ENCODE data around the gene SYP.

SYP gene

DNA sequence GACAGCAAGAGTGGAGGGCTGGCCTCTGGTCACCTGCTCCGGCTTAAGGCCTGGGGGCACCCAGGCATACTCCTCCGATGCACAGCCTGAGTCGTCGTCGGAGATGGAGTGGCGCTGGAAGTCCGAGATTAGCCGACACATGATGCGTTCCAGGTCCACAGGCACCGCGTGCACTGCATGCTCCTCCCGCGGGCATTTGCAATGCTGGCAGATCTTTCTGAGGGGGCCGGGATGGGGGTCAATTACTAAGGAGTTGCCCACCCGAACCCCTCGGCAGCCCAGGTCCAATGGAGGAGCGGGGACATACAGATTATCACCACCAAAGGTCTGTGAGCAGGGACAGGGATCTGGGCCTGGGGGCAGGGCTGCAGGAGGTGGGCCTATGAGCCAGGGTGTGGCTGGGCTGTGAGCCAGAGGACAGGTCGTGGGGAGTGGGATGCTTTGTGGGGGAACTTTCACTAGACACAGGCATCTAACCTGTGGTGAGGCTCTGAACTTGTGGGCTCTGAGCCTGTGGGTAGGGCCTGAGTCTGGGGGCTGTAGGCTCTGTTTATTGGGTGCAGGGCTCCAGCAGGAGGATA is 16.2 kb downstream of the SYP start:
- DNase-seq (ENCODE audit: low read depth) = no peak
- no peak overlapping the region; the same call in 1 of the 2 replicates for H3K4me3 ChIP-seq (ENCODE audit: control insufficient read depth, low read depth, low read length)
- TF ChIP-seq, protein P1, sequence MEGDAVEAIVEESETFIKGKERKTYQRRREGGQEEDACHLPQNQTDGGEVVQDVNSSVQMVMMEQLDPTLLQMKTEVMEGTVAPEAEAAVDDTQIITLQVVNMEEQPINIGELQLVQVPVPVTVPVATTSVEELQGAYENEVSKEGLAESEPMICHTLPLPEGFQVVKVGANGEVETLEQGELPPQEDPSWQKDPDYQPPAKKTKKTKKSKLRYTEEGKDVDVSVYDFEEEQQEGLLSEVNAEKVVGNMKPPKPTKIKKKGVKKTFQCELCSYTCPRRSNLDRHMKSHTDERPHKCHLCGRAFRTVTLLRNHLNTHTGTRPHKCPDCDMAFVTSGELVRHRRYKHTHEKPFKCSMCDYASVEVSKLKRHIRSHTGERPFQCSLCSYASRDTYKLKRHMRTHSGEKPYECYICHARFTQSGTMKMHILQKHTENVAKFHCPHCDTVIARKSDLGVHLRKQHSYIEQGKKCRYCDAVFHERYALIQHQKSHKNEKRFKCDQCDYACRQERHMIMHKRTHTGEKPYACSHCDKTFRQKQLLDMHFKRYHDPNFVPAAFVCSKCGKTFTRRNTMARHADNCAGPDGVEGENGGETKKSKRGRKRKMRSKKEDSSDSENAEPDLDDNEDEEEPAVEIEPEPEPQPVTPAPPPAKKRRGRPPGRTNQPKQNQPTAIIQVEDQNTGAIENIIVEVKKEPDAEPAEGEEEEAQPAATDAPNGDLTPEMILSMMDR (IDR thresholded peaks at IDR 0.05; ENCODE audit: control insufficient read depth, insufficient read depth, low read depth, low read length, missing control alignments) = no peak

DNA sequence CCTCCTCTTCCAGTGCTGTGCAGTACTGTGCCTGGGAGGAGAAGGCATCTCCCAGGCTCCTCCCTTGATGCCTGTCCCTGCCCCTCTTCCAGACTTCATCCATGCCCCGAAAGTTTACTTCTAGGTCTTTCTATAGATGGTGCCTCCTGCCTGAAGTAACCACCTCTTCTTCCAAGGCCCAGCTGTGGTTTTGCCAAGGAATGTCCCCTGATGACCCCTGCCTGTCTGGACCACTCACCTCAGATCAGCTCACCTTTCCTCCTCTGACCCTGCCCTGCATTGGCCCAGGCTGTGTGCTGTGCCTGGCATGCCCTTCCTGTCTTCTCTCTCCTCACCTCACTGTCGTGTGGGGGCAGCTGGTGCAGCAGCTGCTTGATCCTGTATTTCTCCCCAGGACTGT is 20.6 kb downstream of the SYP start:
- no peak overlapping the region for H3K4me3 ChIP-seq (ENCODE audit: control insufficient read depth, low read depth, low read length)
- no peak for DNase-seq (ENCODE audit: low read depth)
- TF ChIP-seq, protein P1 (IDR thresholded peaks at IDR 0.05; ENCODE audit: control insufficient read depth, insufficient read depth, low read depth, low read length, missing control alignments) = no peak

DNA sequence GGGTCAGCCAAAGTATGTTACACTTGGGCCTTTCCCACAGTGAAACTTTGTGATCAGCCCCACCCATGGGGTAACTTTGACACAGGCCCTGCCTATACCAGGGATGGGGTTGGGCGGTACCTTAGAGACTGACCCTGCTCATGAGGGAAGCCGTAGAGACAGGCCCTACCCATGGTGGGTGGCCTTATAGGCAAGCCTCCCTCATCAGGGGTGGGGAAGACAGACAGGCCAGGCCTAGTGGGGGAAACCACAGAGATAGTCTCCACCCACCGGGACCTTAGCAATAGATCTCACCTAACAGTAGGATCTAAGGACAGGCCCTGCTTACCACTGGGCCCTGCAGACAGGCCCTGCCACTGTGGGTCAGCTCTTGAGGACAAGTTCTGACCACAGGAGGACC is 21.5 kb downstream of the SYP start:
- DNase-seq (ENCODE audit: low read depth) = no peak
- no peak overlapping the region for H3K4me3 ChIP-seq (ENCODE audit: control insufficient read depth, low read depth, low read length)
- TF ChIP-seq, protein P1 (IDR thresholded peaks at IDR 0.05; ENCODE audit: control insufficient read depth, insufficient read depth, low read depth, low read length, missing control alignments) = no peak

DNA sequence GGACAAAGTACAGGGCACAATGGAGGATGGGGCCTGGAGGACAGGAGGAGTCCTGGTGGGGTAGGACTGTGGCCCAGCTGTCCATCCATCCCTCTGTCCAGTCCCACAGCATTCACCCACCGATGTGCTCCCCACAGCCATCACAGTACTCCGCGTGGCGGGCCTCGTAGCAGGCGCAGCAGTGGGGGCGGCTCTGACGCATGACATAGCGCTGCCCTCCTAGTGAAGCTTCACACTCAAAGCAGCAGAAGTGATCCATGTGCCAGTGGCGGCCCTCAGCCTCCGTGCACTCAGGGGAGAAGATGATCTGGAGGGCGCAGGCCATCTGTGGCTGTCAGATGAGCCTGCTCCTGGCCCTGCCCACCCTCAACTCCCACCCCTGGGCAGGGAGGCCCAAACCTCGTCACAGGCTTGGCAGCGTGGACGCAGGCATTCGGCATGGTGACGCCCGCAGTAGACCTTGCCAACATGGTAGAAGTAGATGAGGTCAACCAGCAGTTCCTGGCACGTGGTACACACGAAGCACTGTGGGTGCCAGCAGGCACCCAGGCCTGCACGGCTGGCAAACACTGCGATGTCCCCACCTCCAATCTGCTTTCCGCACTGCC is 22.0 kb downstream of the SYP start:
- TF ChIP-seq, protein P1 (IDR thresholded peaks at IDR 0.05; ENCODE audit: control insufficient read depth, insufficient read depth, low read depth, low read length, missing control alignments) = no peak
- no peak overlapping the region for H3K4me3 ChIP-seq (ENCODE audit: control insufficient read depth, low read depth, low read length)
- no peak for DNase-seq (ENCODE audit: low read depth)

DNA sequence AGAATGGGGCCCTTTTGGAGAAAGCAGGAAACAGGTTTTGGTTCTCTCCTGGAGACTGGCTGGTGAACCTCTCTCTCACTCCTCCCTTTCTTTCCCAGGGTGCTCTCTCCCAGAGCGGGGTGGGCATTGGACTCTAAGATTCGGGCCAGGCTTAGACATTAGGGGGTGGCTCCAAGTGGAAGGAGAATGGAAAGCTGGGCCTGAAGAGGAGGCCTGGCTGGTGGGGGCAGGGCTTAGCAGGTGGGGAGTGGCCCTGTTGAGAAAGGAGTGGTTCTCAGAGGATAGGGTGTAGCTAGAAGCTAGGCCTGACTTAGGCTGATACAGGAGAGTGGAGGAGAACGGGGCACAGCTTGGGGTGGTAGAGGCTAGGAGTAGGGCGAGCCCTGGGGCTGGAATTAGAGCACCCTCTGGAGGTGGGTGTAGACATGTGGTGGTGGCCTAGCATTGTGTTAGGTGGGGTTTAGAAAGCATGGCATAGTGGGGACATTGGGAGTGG is 22.6 kb downstream of the SYP start:
- TF ChIP-seq, protein P1 (IDR thresholded peaks at IDR 0.05; ENCODE audit: control insufficient read depth, insufficient read depth, low read depth, low read length, missing control alignments) = peak; percentile 14
- no peak overlapping the region for H3K4me3 ChIP-seq (ENCODE audit: control insufficient read depth, low read depth, low read length)
- no peak for DNase-seq (ENCODE audit: low read depth)

DNA sequence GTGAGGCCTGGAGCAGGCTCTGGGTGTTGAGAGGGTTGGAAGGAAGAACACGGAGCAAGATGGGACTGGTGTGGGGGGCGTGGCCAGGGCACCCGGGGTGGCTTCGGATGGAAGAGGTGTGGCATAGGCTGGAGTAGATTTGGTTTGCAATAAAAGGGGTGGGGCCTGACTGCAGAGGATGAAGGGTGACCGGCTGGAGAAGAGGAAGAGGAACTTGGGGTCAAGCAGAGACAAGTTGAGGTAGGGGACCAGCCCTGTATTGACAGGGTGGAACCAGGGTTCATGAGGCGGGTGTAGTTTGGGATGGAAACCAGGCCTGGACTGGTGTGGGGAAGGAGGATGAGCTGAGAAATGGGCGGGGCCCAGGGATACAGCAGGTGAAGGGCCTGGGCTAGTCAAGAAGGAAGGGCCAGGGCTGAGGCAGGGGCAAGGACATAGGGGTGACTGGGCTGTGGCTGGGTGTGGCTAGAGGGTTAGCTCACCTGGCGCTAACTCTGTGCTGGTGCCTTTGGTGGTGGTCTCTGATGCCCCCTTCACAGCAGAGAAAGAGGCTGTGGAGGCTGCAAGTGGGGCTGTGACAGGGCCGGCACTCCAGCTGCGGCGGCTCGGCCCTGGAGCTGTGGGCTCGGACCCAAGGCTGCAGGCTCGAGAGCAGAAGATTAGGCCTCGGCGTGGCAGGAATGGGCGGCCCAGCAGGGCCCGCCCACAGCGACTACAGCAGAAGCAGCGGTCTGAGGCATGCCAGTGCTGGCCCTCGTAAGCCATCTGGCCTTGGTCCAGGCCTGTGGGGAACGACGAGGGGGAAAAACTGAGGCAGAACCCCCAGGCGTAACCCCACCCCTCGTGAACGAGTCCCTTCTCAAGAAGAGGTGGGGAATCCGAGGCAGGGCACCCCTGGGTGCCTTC is 23.3 kb downstream of the SYP start:
- TF ChIP-seq, protein P1 (IDR thresholded peaks at IDR 0.05; ENCODE audit: control insufficient read depth, insufficient read depth, low read depth, low read length, missing control alignments) = no peak
- H3K4me3 ChIP-seq (ENCODE audit: control insufficient read depth, low read depth, low read length) = no peak overlapping the region
- DNase-seq (ENCODE audit: low read depth) = no peak
